CD4-positive, alpha-beta T cell treated with Interleukin-10 for 1 hour (primary cell): ENCODE results near the gene SPAAR.
A peak's percentile ranks its signal among the peaks of the same experiment; 100 is the strongest.

ENCODE experiments used
- DNase-seq: peaks from one replicate; pipeline ENCODE4 v3.0.0-alpha.2; 2020

SPAAR gene

GRCh38 chr9:35951736-35952135, 42.4 kb downstream of the SPAAR start:
- no peak for DNase-seq

- no peak for DNase-seq
These were observed 43.4 kb downstream of the SPAAR start for GRCh38 chr9:35952526-35953191.

- DNase-seq = peak; percentile 72
These were observed 45.8 kb downstream of the SPAAR start for GRCh38 chr9:35954942-35955546.

GRCh38 chr9:35956651-35957050, 47.4 kb downstream of the SPAAR start:
- DNase-seq = no peak

GRCh38 chr9:35958104-35958837, 49.0 kb downstream of the SPAAR start, which contains the start of gene OR2S2:
TSS of gene OR2S2 (minus strand) at chr9:35958154. CDS start at chr9:35958098, 56 bp downstream.
- DNase-seq = no peak

- DNase-seq = no peak
These were observed 50.9 kb downstream of the SPAAR start for GRCh38 chr9:35960039-35960655.
